SH-SY5Y (cell line): Measurements from ENCODE around the gene AADACL4.

Experiments used
- GATA2 ChIP-seq: IDR thresholded peaks from 2 replicates; pipeline ENCODE4 v1.6.1; 2011; ENCODE audit warnings: mild to moderate bottlenecking, low read depth, low read length
- GATA3 ChIP-seq: IDR thresholded peaks from 2 replicates; pipeline ENCODE4 v1.6.1; 2011; ENCODE audit warnings: low read depth, mild to moderate bottlenecking, low read length, moderate library complexity

AADACL4 gene

GRCh38 chr1:12604986-12605385, 38.9 kb upstream of the AADACL4 start:
- TF ChIP-seq GATA2: no peak
- TF ChIP-seq GATA3: no peak

DNA sequence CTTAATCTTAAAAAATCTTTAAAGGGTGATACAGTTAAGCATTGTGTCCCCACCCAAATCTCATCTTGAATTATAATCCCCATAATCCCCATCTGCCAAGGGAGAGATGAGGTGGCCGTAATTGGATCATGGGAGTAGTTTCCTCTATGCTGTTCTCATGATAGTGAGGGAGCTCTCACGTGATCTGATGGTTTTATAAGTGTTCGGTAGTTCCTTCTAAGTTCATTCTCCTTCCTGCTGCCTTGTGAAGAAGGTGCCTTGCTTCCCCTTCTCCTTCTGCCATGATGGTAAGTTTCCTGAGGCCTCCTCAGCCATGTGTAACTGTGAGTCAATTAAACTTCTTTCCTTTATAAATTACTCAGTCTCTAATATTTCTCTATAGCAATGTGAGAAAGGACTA, 36.6 kb upstream of the AADACL4 start:
- TF ChIP-seq GATA2 (no peak), GATA3 (no peak)

- TF ChIP-seq GATA3: no peak
- no peak for TF ChIP-seq GATA2
Observed at GRCh38 chr1:12608311-12608957, 35.5 kb upstream of the AADACL4 start.

- TF ChIP-seq GATA3 (no peak), GATA2 (no peak)
Observed at GRCh38 chr1:12609469-12610003, 34.3 kb upstream of the AADACL4 start.

- TF ChIP-seq GATA2: no peak
- TF ChIP-seq GATA3: no peak
Observed at GRCh38 chr1:12610305-12610935, 33.5 kb upstream of the AADACL4 start.

DNA sequence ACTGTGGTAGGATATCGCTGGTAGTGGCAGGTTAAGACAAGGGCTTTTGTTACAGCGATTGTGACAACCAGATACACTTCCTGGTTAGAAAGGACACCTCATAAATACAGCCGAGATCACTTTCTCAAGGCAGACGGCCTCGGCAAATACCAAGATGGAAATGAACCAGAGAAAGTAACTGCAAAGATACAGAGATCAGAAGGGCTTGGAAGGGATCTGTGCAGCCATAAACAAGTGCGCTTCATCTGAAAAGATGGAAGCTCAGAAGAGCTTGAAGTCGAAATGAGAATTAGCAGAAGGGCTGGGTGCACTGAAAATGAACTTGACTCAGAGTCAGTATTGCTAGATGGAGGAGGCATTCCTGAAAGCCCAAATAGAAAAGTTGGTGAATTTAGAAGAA, 32.9 kb upstream of the AADACL4 start:
- no peak for TF ChIP-seq GATA2
- no peak for TF ChIP-seq GATA3

- TF ChIP-seq GATA2 (no peak), GATA3 (no peak)
Observed at GRCh38 chr1:12613180-12613579, 30.7 kb upstream of the AADACL4 start.

- TF ChIP-seq GATA3: no peak
- no peak for TF ChIP-seq GATA2
Observed at GRCh38 chr1:12614402-12615158, 29.3 kb upstream of the AADACL4 start.

DNA sequence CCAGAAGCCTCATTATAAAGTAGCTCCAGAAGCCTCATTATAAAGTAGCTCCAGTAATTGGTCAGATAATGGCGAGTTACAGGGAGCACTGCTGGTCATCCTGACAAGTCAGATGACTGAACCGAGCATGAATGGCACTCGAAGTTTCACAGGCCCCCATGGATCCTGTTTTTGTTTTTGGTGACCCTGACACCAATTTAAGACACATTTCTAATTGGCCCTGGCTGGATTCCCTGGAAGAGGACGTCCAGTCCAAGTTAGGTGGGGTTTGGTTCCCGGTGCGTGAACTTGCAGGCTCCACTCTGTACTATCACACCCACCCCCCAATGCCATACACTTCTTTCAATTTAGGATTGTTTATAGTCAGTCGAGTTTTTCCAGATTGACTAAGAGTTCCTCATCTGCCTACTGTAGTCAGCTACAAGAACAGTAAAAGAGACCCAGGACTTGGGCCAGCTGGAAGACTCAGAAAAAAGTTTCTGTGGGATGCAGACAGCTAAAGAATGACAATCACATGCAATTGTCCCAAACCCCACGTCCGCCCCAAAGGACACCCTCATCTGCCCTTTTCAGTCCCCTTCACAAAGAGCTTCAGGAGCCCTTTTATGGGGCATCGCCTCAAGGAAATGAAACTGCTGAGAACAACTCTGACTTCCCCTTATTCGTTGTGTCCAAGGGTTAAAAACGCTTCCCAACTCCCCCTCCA, 28.6 kb upstream of the AADACL4 start:
- TF ChIP-seq GATA3 (no peak), GATA2 (no peak)

GRCh38 chr1:12615865-12616708, 27.8 kb upstream of the AADACL4 start:
- no peak for TF ChIP-seq GATA2
- no peak for TF ChIP-seq GATA3

DNA sequence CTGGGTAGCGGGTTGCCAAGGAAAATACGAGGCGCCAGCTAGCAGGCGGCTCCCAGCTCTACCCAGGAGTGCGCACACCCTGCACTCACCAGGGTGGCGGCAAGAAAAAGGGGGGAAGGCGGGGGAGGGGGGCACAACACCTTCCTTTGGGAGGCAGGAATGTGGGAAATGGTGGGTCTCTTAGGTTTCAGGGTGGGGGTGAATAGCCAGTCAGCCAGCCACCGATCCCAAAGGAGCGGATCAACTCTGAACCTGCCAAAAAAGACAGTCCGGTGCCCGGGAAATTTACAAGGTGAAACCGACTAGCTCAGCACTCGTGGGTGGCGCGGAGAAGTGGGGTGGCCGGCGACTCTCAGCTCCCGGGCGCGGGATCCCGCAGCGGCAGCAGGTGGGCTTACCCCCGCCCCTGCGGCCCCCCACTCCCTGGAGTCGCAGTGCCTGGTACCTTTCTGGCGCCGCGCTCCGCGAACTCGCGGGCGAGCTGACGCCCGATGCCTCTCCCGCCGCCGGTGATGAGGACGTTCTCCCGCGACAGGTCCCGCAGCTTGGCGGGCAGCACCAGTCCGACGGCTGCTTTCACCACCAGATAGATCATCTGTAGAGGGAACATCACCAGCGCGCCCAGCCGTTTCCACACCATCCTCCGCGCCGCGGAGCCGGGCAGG, 27.0 kb upstream of the AADACL4 start:
- TF ChIP-seq GATA3 (no peak), GATA2 (no peak)

GRCh38 chr1:12617511-12617900, 26.4 kb upstream of the AADACL4 start:
- TF ChIP-seq GATA3 (no peak), GATA2 (no peak)

GRCh38 chr1:12617901-12618660, 25.8 kb upstream of the AADACL4 start, which contains the start of gene DHRS3:
Gene DHRS3, minus strand, starts transcription at chr1:12618210. Its CDS starts 862 bp downstream, at chr1:12617348.
- TF ChIP-seq GATA2 (no peak), GATA3 (no peak)
